Breast epithelium (tissue), 3 donors: ENCODE measurements around the gene MEST.
"Not testable (repeated sequence)": the region's sequence is repeated elsewhere in the genome, so short reads cannot be mapped to it uniquely, and the experiment has no call there.

Experiments used
- CTCF ChIP-seq, 3 donors: fragments of 450-650 bp; IDR thresholded peaks; one replicate each; pipeline ENCODE4 v1.5.1; 2016 to 2017; ENCODE audit warnings: antibody characterized with exemption in 3 of 3, mild to moderate bottlenecking in 3 of 3, moderate library complexity in 3 of 3
- POLR2A ChIP-seq: fragments of 450-650 bp; IDR thresholded peaks from one replicate; pipeline ENCODE4 v1.6.1; 2016; ENCODE audit warnings: antibody characterized with exemption, mild to moderate bottlenecking, moderate library complexity
- POLR2AphosphoS5 ChIP-seq, 3 donors: sonication (generic); formaldehyde crosslinking; IDR thresholded peaks; one replicate each; pipeline ENCODE4 v1.6.1; 2017; ENCODE audit warnings: antibody characterized with exemption in 3 of 3

DNA sequence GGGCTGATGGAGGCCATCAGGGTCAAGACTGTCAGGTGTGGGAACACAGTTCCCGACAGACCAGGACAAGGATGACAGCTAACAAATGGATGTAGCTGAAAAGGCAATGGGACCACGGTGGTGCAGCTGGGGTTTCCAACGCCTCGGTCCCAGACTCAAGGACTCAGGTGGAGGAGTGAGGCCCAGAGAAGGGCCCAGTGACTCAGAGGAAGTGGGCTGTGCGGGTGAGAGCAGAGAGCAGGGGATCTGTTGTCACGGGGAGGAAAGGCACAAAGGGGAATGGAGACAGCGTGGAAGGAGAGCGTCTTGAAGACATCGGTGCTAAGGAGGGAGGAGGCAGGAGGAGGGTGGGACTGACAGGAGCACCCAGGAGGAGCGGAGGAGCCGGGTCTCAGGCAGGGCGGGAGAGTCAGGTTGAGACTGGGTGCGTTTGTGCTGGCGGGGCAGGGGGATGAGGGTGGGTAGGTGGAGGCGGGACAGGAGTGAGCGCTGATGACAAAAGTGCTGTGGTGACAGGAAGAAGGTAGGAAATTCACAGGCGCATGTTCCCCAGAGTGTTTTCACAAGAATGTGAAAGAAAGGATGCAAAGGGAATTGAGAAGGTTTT is 31.7 kb downstream of the MEST start:
- TF ChIP-seq CTCF (IDR thresholded peaks at IDR 0.05); POLR2A; POLR2AphosphoS5 (IDR thresholded peaks at IDR 0.05): not testable (repeated sequence)
